Chondrocyte (in vitro differentiated cells): Measurements from ENCODE around the gene NPAS2. TPM values are rescaled to one million over a fixed set of nuclear protein-coding genes. Genes with fewer than 3 reads are reported as not detected.

Source experiments
- DNase-seq: peaks from one replicate; pipeline ENCODE4 v3.0.0; 2021; ENCODE audit warnings: mixed read lengths, low spot score
- H3K27ac Mint-ChIP-seq: one replicate; pipeline ENCODE4 v1.8.0; 2021; ENCODE audit warnings: mild to moderate bottlenecking, moderate library complexity, mixed read lengths; ENCODE audit not compliant: unreplicated experiment
- H3K27me3 Mint-ChIP-seq: 2 replicates; pipeline ENCODE4 v1.8.0; 2021; ENCODE audit warnings: low read depth, mixed read lengths
- H3K36me3 Mint-ChIP-seq: 2 replicates; pipeline ENCODE4 v1.8.0; 2021; ENCODE audit warnings: low read depth, mixed read lengths
- H3K4me1 Mint-ChIP-seq: 2 replicates; pipeline ENCODE4 v1.8.0; 2021; ENCODE audit warnings: low read depth, mild to moderate bottlenecking, mixed read lengths
- H3K4me3 Mint-ChIP-seq: one replicate; pipeline ENCODE4 v1.8.0; 2021; ENCODE audit warnings: mild to moderate bottlenecking, moderate library complexity, mixed read lengths; ENCODE audit not compliant: unreplicated experiment
- H3K9me3 Mint-ChIP-seq: 2 replicates; pipeline ENCODE4 v1.8.0; 2021; ENCODE audit warnings: low read depth, mixed read lengths
- CTCF ChIP-seq: fragments of 200-600 bp; sonication (generic); IDR thresholded peaks from 2 replicates; pipeline ENCODE4 v1.5.0; 2021; ENCODE audit warnings: antibody characterized with exemption, mild to moderate bottlenecking, moderate library complexity
- total RNA-seq: library from RNA; stranded (reverse); gene quantifications from 3 replicates; pipeline ENCODE4 v1.2.1, GENCODE V29; 2021

The NPAS2 gene
- total RNA-seq, 1 donor from 2014 or later = 25.6 TPM

- DNase-seq = no peak
- H3K9me3 Mint-ChIP-seq = no peaks in the 10 kb centered on the region
These were observed 23.3 kb upstream of the NPAS2 start for GRCh38 chr2:100796499-100797100.

GRCh38 chr2:100799686-100800085, 20.3 kb upstream of the NPAS2 start:
- H3K4me1 Mint-ChIP-seq = peaks cover 35% of the 10 kb centered on the region
- DNase-seq = no peak
- no peak overlapping the region for H3K27ac Mint-ChIP-seq
- H3K36me3 Mint-ChIP-seq = no peaks in the 10 kb centered on the region
- H3K4me3 Mint-ChIP-seq = no peak overlapping the region
- H3K9me3 Mint-ChIP-seq = no peaks in the 10 kb centered on the region
- H3K27me3 Mint-ChIP-seq = peaks cover 1% of the 10 kb centered on the region
- no peak for TF ChIP-seq CTCF

More at GRCh38 chr2:100796499-100797100, 23.3 kb upstream of the NPAS2 start:
- no peak for TF ChIP-seq CTCF
- Mint-ChIP-seq H3K27me3 (peaks cover 2% of the 10 kb centered on the region), H3K27ac (no peak overlapping the region), H3K36me3 (no peaks in the 10 kb centered on the region), H3K4me1 (peaks cover 25% of the 10 kb centered on the region), H3K4me3 (no peak overlapping the region)

GRCh38 chr2:100800915-100801314, 19.0 kb upstream of the NPAS2 start:
- Mint-ChIP-seq H3K27ac (peak overlapping the region; percentile 87), H3K9me3 (no peaks in the 10 kb centered on the region), H3K36me3 (no peaks in the 10 kb centered on the region), H3K4me1 (peaks cover 35% of the 10 kb centered on the region), H3K27me3 (peaks cover 1% of the 10 kb centered on the region), H3K4me3 (no peak overlapping the region)
- no peak for DNase-seq
- TF ChIP-seq CTCF = no peak

GRCh38 chr2:100801402-100801801, 18.5 kb upstream of the NPAS2 start:
- Mint-ChIP-seq H3K9me3 (no peaks in the 10 kb centered on the region), H3K27ac (peak overlapping the region; percentile 87), H3K36me3 (no peaks in the 10 kb centered on the region), H3K4me1 (peaks cover 34% of the 10 kb centered on the region), H3K27me3 (peaks cover 1% of the 10 kb centered on the region), H3K4me3 (no peak overlapping the region)
- no peak for TF ChIP-seq CTCF
- DNase-seq = no peak

GRCh38 chr2:100802066-100802465, 17.9 kb upstream of the NPAS2 start:
- no peaks in the 10 kb centered on the region for H3K36me3 Mint-ChIP-seq
- DNase-seq = no peak
- H3K27me3 Mint-ChIP-seq = peaks cover 1% of the 10 kb centered on the region
- peaks cover 29% of the 10 kb centered on the region for H3K4me1 Mint-ChIP-seq
- H3K27ac Mint-ChIP-seq = peak overlapping the region; percentile 79
- H3K9me3 Mint-ChIP-seq = no peaks in the 10 kb centered on the region
- H3K4me3 Mint-ChIP-seq = no peak overlapping the region
- no peak for TF ChIP-seq CTCF
